ENCODE data around the gene RS1. TPM values are rescaled to one million over a fixed set of nuclear protein-coding genes. Genes with fewer than 3 reads are reported as not detected.

Gene RS1
- total and polyA plus RNA-seq, 2 of the 13 experiments (the other 11 are each of a cell fraction or from before 2014, with no cell fraction given) = not detected

GRCh38 chrX:18674788-18675735, 3.2 kb upstream of the RS1 start (continued):
- TF ChIP-seq RERE (CRISPR knock-in tag; IDR thresholded peaks at IDR 0.05; ENCODE audit: low read depth) (no peak), RAD21 (CRISPR knock-in tag; IDR thresholded peaks at IDR 0.05) (0 out of 2 replicates have a peak, but pooled peaks have one; percentile 17), CENPX (CRISPR knock-in tag; IDR thresholded peaks at IDR 0.05) (no peak), GABPB1 (CRISPR knock-in tag; IDR thresholded peaks at IDR 0.05) (peak; percentile 88), ZNF331 (CRISPR knock-in tag; IDR thresholded peaks at IDR 0.05) (peak; percentile 56), MXI1 (IDR thresholded peaks at IDR 0.05; ENCODE audit: borderline replicate concordance, low read depth, low read length) (no peak), THYN1 (CRISPR knock-in tag; IDR thresholded peaks at IDR 0.05; ENCODE audit: borderline replicate concordance, low read depth) (no peak), THRA (CRISPR knock-in tag; IDR thresholded peaks at IDR 0.05; ENCODE audit: borderline replicate concordance) (no peak), ZSCAN30 (CRISPR knock-in tag; IDR thresholded peaks at IDR 0.05) (no peak), RNF219 (CRISPR knock-in tag; IDR thresholded peaks at IDR 0.05) (no peak), SPEN (CRISPR knock-in tag; IDR thresholded peaks at IDR 0.05; ENCODE audit: low read depth) (0 out of 2 replicates have a peak, but pooled peaks have one; percentile 35), MBNL3 (CRISPR knock-in tag; conservative IDR thresholded peaks at IDR 0.05) (no peak)
